IMR-90 (cell line): Measurements from ENCODE around the gene PSD. TPM values are rescaled to one million over a fixed set of nuclear protein-coding genes. Genes with fewer than 3 reads are reported as not detected.

Experiments used
- ATAC-seq: fragments of 200-7000 bp; cut with Tn5 transposase; 2 replicates; pipeline ENCODE4 v1.9.1; 2020; ENCODE audit warnings: low read depth, mild to moderate bottlenecking, moderate library complexity
- BruUV-seq: library from RNA; stranded (reverse); fragments of 400-500 nt; replicated peaks from 2 replicates; lab custom pipeline; 2021; lab: Mats Ljungman, UMichigan
- CTCF ChIA-PET: fragments of 300-600 bp; formaldehyde crosslinking; extraction: SDS; loops from one replicate; lab custom pipeline; 2021; ENCODE audit warnings: antibody characterized with exemption; lab: Yijun Ruan, JAX
- POLR2A ChIA-PET: fragments of 300-600 bp; sonication (Branson Sonifier 250); formaldehyde crosslinking; loops from one replicate; lab custom pipeline; 2022; ENCODE audit warnings: antibody characterized with exemption; ENCODE audit not compliant: unreplicated experiment; lab: Charles Lee
- DNase-seq: peaks from one replicate; pipeline ENCODE4 v3.0.0; 2013
- H2AFZ ChIP-seq: replicated peaks from 2 replicates; pipeline ENCODE3; 2013; ENCODE audit warnings: low read length, mild to moderate bottlenecking; ENCODE audit not compliant: poor library complexity
- H2AK5ac ChIP-seq: 2 replicates; pipeline ENCODE4 v1.6.1; 2013; ENCODE audit warnings: low read depth, low read length, inconsistent platforms
- H2AK9ac ChIP-seq: replicated peaks from 2 replicates; pipeline ENCODE3; 2013; ENCODE audit warnings: mild to moderate bottlenecking, low read depth, low read length, moderate library complexity; ENCODE audit not compliant: poor library complexity
- H2BK120ac ChIP-seq: 2 replicates; pipeline ENCODE4 v1.6.1; 2013; ENCODE audit warnings: low read depth, low read length, inconsistent platforms
- H2BK15ac ChIP-seq: 3 replicates; pipeline ENCODE4 v1.6.1; 2013; ENCODE audit warnings: low read depth, low read length, inconsistent platforms
- H2BK20ac ChIP-seq: 2 replicates; pipeline ENCODE4 v1.6.1; 2013; ENCODE audit warnings: low read depth, mild to moderate bottlenecking, inconsistent platforms, low read length, moderate library complexity
- H2BK5ac ChIP-seq: 2 replicates; pipeline ENCODE4 v1.6.1; 2013; ENCODE audit warnings: mild to moderate bottlenecking, low read depth, low read length, inconsistent platforms; ENCODE audit not compliant: poor library complexity, severe bottlenecking
- H3K14ac ChIP-seq: replicated peaks from 2 replicates; pipeline ENCODE4 v1.6.1; 2013; ENCODE audit warnings: low read depth, low read length, inconsistent platforms
- H3K18ac ChIP-seq: 2 replicates; pipeline ENCODE4 v1.6.1; 2013; ENCODE audit warnings: low read depth, low read length, control low read depth
- H3K23ac ChIP-seq: 2 replicates; pipeline ENCODE4 v1.6.1; 2013; ENCODE audit warnings: low read depth, low read length, inconsistent platforms
- H3K27ac ChIP-seq: 2 replicates; pipeline ENCODE4 v1.5.1; 2013; ENCODE audit warnings: mild to moderate bottlenecking, control low read depth, low read length; ENCODE audit not compliant: insufficient read depth
- H3K27me3 ChIP-seq: 2 replicates; pipeline ENCODE4 v1.6.1; 2013; ENCODE audit warnings: low read length; ENCODE audit not compliant: control insufficient read depth, insufficient read depth
- H3K36me3 ChIP-seq: 2 replicates; pipeline ENCODE4 v1.6.1; 2013; ENCODE audit warnings: low read length, mixed read lengths; ENCODE audit not compliant: control insufficient read depth, insufficient read depth
- H3K4ac ChIP-seq: 2 replicates; pipeline ENCODE4 v1.6.1; 2013; ENCODE audit warnings: low read depth, low read length, inconsistent platforms
- H3K4me1 ChIP-seq: 2 replicates; pipeline ENCODE4 v1.6.1; 2013; ENCODE audit warnings: low read length, mixed read lengths; ENCODE audit not compliant: control insufficient read depth, insufficient read depth
- H3K4me2 ChIP-seq: 2 replicates; pipeline ENCODE4 v1.6.1; 2013; ENCODE audit warnings: low read depth, mild to moderate bottlenecking, control low read depth, low read length, moderate library complexity
- H3K4me3 ChIP-seq: 2 replicates; pipeline ENCODE4 v1.5.1; 2013; ENCODE audit warnings: low read depth, mild to moderate bottlenecking, control low read depth, low read length, moderate library complexity; ENCODE audit not compliant: insufficient read depth
- H3K56ac ChIP-seq: 2 replicates; pipeline ENCODE4 v1.6.1; 2013; ENCODE audit warnings: low read length, inconsistent platforms; ENCODE audit not compliant: insufficient read depth; ENCODE audit errors: extremely low read depth
- H3K79me1 ChIP-seq, 2 experiments: 2 replicates each; pipeline ENCODE4 v1.6.1; 2013; ENCODE audit warnings: low read length in 2 of 2, inconsistent platforms in 1 of 2, low read depth in 1 of 2
- H3K9ac ChIP-seq: 2 replicates; pipeline ENCODE4 v1.6.1; 2013; ENCODE audit warnings: low read depth, low read length, control low read depth
- H3K9me1 ChIP-seq: 2 replicates; pipeline ENCODE4 v1.6.1; 2013; ENCODE audit warnings: low read length, inconsistent platforms; ENCODE audit not compliant: insufficient read depth
- H3K9me3 ChIP-seq: 2 replicates; pipeline ENCODE4 v1.6.1; 2013; ENCODE audit warnings: low read length; ENCODE audit not compliant: control insufficient read depth, insufficient read depth
- H4K20me1 ChIP-seq: 2 replicates; pipeline ENCODE4 v1.6.1; 2013; ENCODE audit warnings: low read length, inconsistent platforms; ENCODE audit not compliant: insufficient read depth
- H4K5ac ChIP-seq: 2 replicates; pipeline ENCODE4 v1.6.1; 2013; ENCODE audit warnings: mild to moderate bottlenecking, low read depth, low read length, control low read depth
- H4K8ac ChIP-seq, 2 experiments: 2 replicates each; pipeline ENCODE4 v1.6.1; 2013; ENCODE audit warnings: low read depth in 2 of 2, low read length in 2 of 2, control low read depth in 1 of 2, inconsistent platforms in 1 of 2
- H4K91ac ChIP-seq: 2 replicates; pipeline ENCODE4 v1.6.1; 2013; ENCODE audit warnings: low read depth, low read length, inconsistent platforms; ENCODE audit not compliant: insufficient read depth
- BHLHE40 ChIP-seq: fragments of 150-350 bp; IDR thresholded peaks from 2 replicates; pipeline ENCODE4 v1.6.1; 2016; ENCODE audit warnings: mild to moderate bottlenecking, low read depth, low read length
- CEBPB ChIP-seq: IDR thresholded peaks from 2 replicates; pipeline ENCODE4 v1.6.1; 2012; ENCODE audit warnings: low read depth, low read length, improper control_type of control experiment
- ELK1 ChIP-seq: fragments of 150-350 bp; IDR thresholded peaks from 2 replicates; pipeline ENCODE4 v1.6.1; 2016; ENCODE audit warnings: low read depth, mild to moderate bottlenecking, low read length, moderate library complexity, borderline replicate concordance
- FOS ChIP-seq: fragments of 150-350 bp; IDR thresholded peaks from 2 replicates; pipeline ENCODE4 v1.6.1; 2016; ENCODE audit warnings: low read depth, low read length
- MAFK ChIP-seq: IDR thresholded peaks from 2 replicates; pipeline ENCODE4 v1.6.1; 2012; ENCODE audit warnings: low read depth, low read length, improper control_type of control experiment
- MAZ ChIP-seq: IDR thresholded peaks from 2 replicates; pipeline ENCODE4 v1.6.1; 2012; ENCODE audit warnings: low read depth, mild to moderate bottlenecking, low read length, improper control_type of control experiment, moderate library complexity, borderline replicate concordance
- MXI1 ChIP-seq: IDR thresholded peaks from 2 replicates; pipeline ENCODE4 v1.6.1; 2012; ENCODE audit warnings: low read depth, mild to moderate bottlenecking, low read length, moderate library complexity, borderline replicate concordance
- NFE2L2 ChIP-seq: fragments of 150-350 bp; IDR thresholded peaks from 2 replicates; pipeline ENCODE4 v1.6.1; 2016; ENCODE audit warnings: low read depth, mild to moderate bottlenecking, low read length
- RCOR1 ChIP-seq: IDR thresholded peaks from 2 replicates; pipeline ENCODE4 v1.6.1; 2012; ENCODE audit warnings: mild to moderate bottlenecking, low read length, improper control_type of control experiment; ENCODE audit not compliant: insufficient replicate concordance
- SMC3 ChIP-seq: fragments of 150-350 bp; IDR thresholded peaks from 2 replicates; pipeline ENCODE4 v1.6.1; 2016; ENCODE audit warnings: low read depth, mild to moderate bottlenecking, antibody characterized with exemption, low read length, moderate library complexity
- WGBS, 2 experiments: methylation state at CpG; one replicate each; pipeline versions ENCODE4 v1.1.5 to v1.1.7; 2013; ENCODE audit warnings: missing lambda C conversion rate in 2 of 2; ENCODE audit not compliant: insufficient read length in 1 of 2; ENCODE audit errors: extremely low coverage in 2 of 2; 5-methylcytosine and 5-hydroxymethylcytosine counted together
- dilution Hi-C: fragments of 300-500 bp; cut with HindIII; formaldehyde crosslinking; loops from one replicate; pipeline ENCODE4 v1.14.3; 2018; ENCODE audit warnings: low sequenced_read_pairs; ENCODE audit not compliant: unreplicated experiment
- in situ Hi-C: fragments of 300-500 bp; cut with MboI; formaldehyde crosslinking; loops from 3 replicates; pipeline ENCODE4 v1.14.3; 2019; ENCODE audit warnings: low sequenced_read_pairs, inconsistent platforms, mixed read lengths
- intact Hi-C: fragments of 100-400 bp; cut with micrococcal nuclease; formaldehyde crosslinking; loops from 2 replicates; pipeline ENCODE4 v1.10.0; 2022
- polyA plus RNA-seq, 3 experiments: library from polyadenylated mRNA; depleted of rRNA; stranded (reverse); fragments of >200 nt; gene quantifications; 2 replicates each; pipeline ENCODE4 v1.2.3, GENCODE V29; 2012; ENCODE audit warnings: low replicate concordance in 1 of 3
- total RNA-seq: library from RNA; depleted of rRNA; stranded (reverse); fragments of >200 nt; gene quantifications from 2 replicates; pipeline ENCODE4 v1.2.3, GENCODE V29; 2012
- TF ChIP-seq, protein P1 (sequence below): conservative IDR thresholded peaks from 2 replicates; pipeline ENCODE4 v1.5.1; 2012; ENCODE audit warnings: mild to moderate bottlenecking, low read depth, low read length, improper control_type of control experiment

The PSD gene
- total and polyA plus RNA-seq, 2 of the 4 experiments (the other 2 are of a cell fraction) = 2.0 to 4.4 TPM

GRCh38 chr10:102413053-102413705 lies 5.4 kb downstream of the PSD start:
- H2BK20ac ChIP-seq = no peak overlapping the region
- peaks cover 9% of the 10 kb centered on the region; the same call in 1 of the 2 replicates for H3K9me1 ChIP-seq
- H2AK9ac ChIP-seq = no peak overlapping the region
- CTCF ChIA-PET = no interaction called here
- H3K79me1 ChIP-seq = peaks cover 0 to 4% of the 10 kb centered on the region in 2 experiments; a peak in 1 of 4 replicates
- POLR2A ChIA-PET = no interaction called here
- H2AK5ac ChIP-seq = no peak overlapping the region
- peaks cover 8% of the 10 kb centered on the region; the same call in 1 of the 2 replicates for H3K4me1 ChIP-seq
- no peak overlapping the region for H2AFZ ChIP-seq
- no peaks in the 10 kb centered on the region for H3K9me3 ChIP-seq
- intact Hi-C loops = no loop called here
- no peak overlapping the region for H3K18ac ChIP-seq
- DNase-seq (no peak), ATAC-seq (no peak)
- H2BK15ac ChIP-seq = no peak overlapping the region
- no peak overlapping the region for H3K23ac ChIP-seq
- H4K5ac ChIP-seq = no peak overlapping the region
- no peak overlapping the region for H4K8ac ChIP-seq
- no peak overlapping the region for H3K56ac ChIP-seq
- 29% methylated on average over 1 of the region's 5 CpGs; no CpG with 5 or more reads in 1 of the 2 experiments for WGBS, 2 experiments
- no peak overlapping the region for H3K9ac ChIP-seq
- H4K91ac ChIP-seq = no peak overlapping the region
- H3K4ac ChIP-seq = no peak overlapping the region
- H4K20me1 ChIP-seq = no peaks in the 10 kb centered on the region
- H3K14ac ChIP-seq = no peak overlapping the region
- H3K4me2 ChIP-seq = no peak overlapping the region
- no peak overlapping the region for H2BK5ac ChIP-seq
- dilution Hi-C loops = no loop called here
- BruUV-seq = no TSS peak
- no peak overlapping the region for H2BK120ac ChIP-seq
- in situ Hi-C loops = no loop called here
- no peak for TF ChIP-seq SMC3
- no peak for TF ChIP-seq ELK1
- no peak for TF ChIP-seq MAFK
- TF ChIP-seq NFE2L2 = no peak
- no peak for TF ChIP-seq RCOR1
- no peak for TF ChIP-seq FOS
- TF ChIP-seq MXI1 = no peak
- TF ChIP-seq BHLHE40 = no peak
- no peak for TF ChIP-seq CEBPB
- TF ChIP-seq MAZ = no peak
- TF ChIP-seq, protein P1, sequence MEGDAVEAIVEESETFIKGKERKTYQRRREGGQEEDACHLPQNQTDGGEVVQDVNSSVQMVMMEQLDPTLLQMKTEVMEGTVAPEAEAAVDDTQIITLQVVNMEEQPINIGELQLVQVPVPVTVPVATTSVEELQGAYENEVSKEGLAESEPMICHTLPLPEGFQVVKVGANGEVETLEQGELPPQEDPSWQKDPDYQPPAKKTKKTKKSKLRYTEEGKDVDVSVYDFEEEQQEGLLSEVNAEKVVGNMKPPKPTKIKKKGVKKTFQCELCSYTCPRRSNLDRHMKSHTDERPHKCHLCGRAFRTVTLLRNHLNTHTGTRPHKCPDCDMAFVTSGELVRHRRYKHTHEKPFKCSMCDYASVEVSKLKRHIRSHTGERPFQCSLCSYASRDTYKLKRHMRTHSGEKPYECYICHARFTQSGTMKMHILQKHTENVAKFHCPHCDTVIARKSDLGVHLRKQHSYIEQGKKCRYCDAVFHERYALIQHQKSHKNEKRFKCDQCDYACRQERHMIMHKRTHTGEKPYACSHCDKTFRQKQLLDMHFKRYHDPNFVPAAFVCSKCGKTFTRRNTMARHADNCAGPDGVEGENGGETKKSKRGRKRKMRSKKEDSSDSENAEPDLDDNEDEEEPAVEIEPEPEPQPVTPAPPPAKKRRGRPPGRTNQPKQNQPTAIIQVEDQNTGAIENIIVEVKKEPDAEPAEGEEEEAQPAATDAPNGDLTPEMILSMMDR = no peak
- no peak overlapping the region for H3K27ac ChIP-seq
- H3K4me3 ChIP-seq = no peak overlapping the region
- no peaks in the 10 kb centered on the region for H3K36me3 ChIP-seq
- peaks cover 69% of the 10 kb centered on the region for H3K27me3 ChIP-seq
